SK-N-SH treated with all-trans-retinoic acid at 6 μM for 48 hours (cell line): ENCODE data around the gene NBEA.
"Not testable (repeated sequence)": the region's sequence is repeated elsewhere in the genome, so short reads cannot be mapped to it uniquely, and the experiment has no call there.

ENCODE experiments used
- ATAC-seq: fragments of 200-7000 bp; cut with Tn5 transposase; 3 replicates; pipeline ENCODE4 v1.9.1; 2020; ENCODE audit warnings: mild to moderate bottlenecking, moderate library complexity
- ARNTL ChIP-seq: fragments of 450-650 bp; formaldehyde crosslinking; IDR thresholded peaks from 2 replicates; pipeline ENCODE4 v1.5.0; 2020; ENCODE audit warnings: low read depth, mild to moderate bottlenecking, moderate library complexity, borderline replicate concordance
- CREB5 ChIP-seq: fragments of 250-450 bp; sonication (Bioruptor Pico); IDR thresholded peaks from 2 replicates; pipeline ENCODE4 v1.5.1; 2020; ENCODE audit warnings: low read depth, mild to moderate bottlenecking, moderate library complexity
- CSDC2 ChIP-seq: fragments of 250-450 bp; sonication (Bioruptor Pico); IDR thresholded peaks from 2 replicates; pipeline ENCODE4 v1.5.0; 2020; ENCODE audit warnings: mild to moderate bottlenecking, moderate library complexity
- CSRNP3 ChIP-seq: fragments of 250-450 bp; sonication (Bioruptor Pico); IDR thresholded peaks from 2 replicates; pipeline ENCODE4 v1.5.1; 2021; ENCODE audit warnings: mild to moderate bottlenecking, moderate library complexity
- GLIS3 ChIP-seq: fragments of 250-450 bp; sonication (Bioruptor Pico); IDR thresholded peaks from 2 replicates; pipeline ENCODE4 v1.5.0; 2020; ENCODE audit warnings: mild to moderate bottlenecking, moderate library complexity
- ISL1 ChIP-seq: fragments of 250-450 bp; sonication (Bioruptor Pico); IDR thresholded peaks from 2 replicates; pipeline ENCODE4 v2.1.2; 2022; ENCODE audit warnings: mild to moderate bottlenecking, moderate library complexity
- OSR1 ChIP-seq: fragments of 250-450 bp; sonication (Bioruptor Pico); IDR thresholded peaks from 2 replicates; pipeline ENCODE4 v1.8.0; 2022; ENCODE audit warnings: moderate library complexity, mild to moderate bottlenecking, inconsistent platforms
- PPARA ChIP-seq: fragments of 250-450 bp; sonication (Bioruptor Pico); IDR thresholded peaks from 2 replicates; pipeline ENCODE4 v1.5.0; 2020; ENCODE audit warnings: mild to moderate bottlenecking, borderline replicate concordance
- RARB ChIP-seq: fragments of 250-450 bp; sonication (Bioruptor Pico); IDR thresholded peaks from 2 replicates; pipeline ENCODE4 v1.8.0; 2021; ENCODE audit warnings: mild to moderate bottlenecking, moderate library complexity
- SNAI2 ChIP-seq: fragments of 250-450 bp; sonication (Bioruptor Pico); IDR thresholded peaks from 2 replicates; pipeline ENCODE4 v1.5.0; 2020; ENCODE audit warnings: mild to moderate bottlenecking, moderate library complexity
- TCF4 ChIP-seq: fragments of 250-450 bp; sonication (Bioruptor Pico); IDR thresholded peaks from 2 replicates; pipeline ENCODE4 v1.8.0; 2021; ENCODE audit warnings: mild to moderate bottlenecking, moderate library complexity, borderline replicate concordance
- TOX ChIP-seq: fragments of 250-450 bp; sonication (Bioruptor Pico); IDR thresholded peaks from 2 replicates; pipeline ENCODE4 v1.8.0; 2021; ENCODE audit warnings: mild to moderate bottlenecking, moderate library complexity, borderline replicate concordance
- ZC3H10 ChIP-seq: fragments of 250-450 bp; sonication (Bioruptor Pico); IDR thresholded peaks from 2 replicates; pipeline ENCODE4 v1.5.1; 2021; ENCODE audit warnings: mild to moderate bottlenecking, moderate library complexity
- ZFP3 ChIP-seq: fragments of 250-450 bp; sonication (Bioruptor Pico); IDR thresholded peaks from 2 replicates; pipeline ENCODE4 v1.5.0; 2020; ENCODE audit warnings: mild to moderate bottlenecking, moderate library complexity
- TF ChIP-seq, protein P1 (sequence below): fragments of 250-450 bp; sonication (Bioruptor Pico); IDR thresholded peaks from 2 replicates; pipeline ENCODE4 v1.5.0; 2020; ENCODE audit warnings: mild to moderate bottlenecking, moderate library complexity
- TF ChIP-seq, protein P2 (sequence below): fragments of 250-450 bp; sonication (Bioruptor Pico); IDR thresholded peaks from 2 replicates; pipeline ENCODE4 v1.8.0; 2021; ENCODE audit warnings: low read depth, mild to moderate bottlenecking, moderate library complexity, borderline replicate concordance

NBEA gene

DNA sequence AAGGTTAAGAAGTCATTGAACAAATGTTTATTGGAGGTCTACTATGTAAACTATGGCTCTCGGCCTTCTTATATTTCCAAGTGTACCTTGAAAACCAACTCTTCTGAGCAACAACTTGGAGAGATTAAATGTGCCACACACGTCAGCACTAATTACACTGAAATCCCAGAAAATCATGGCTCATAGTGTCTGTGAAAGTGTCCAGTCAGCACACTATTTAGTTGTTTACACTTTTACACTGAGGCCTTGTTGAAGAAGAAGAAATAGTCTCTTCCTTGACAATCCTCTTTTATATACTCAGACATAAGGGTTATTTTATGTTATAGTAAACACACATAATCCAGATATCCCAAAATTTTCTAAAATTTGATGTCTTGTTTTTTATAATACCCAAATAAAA is 30.9 kb upstream of the NBEA start:
- ATAC-seq: no peak
- no peak for TF ChIP-seq TCF4 (CRISPR knock-in tag)
- no peak for TF ChIP-seq CSRNP3 (CRISPR knock-in tag)
- no peak for TF ChIP-seq ZFP3 (CRISPR knock-in tag)
- TF ChIP-seq OSR1 (CRISPR knock-in tag): no peak
- TF ChIP-seq CSDC2: no peak
- TF ChIP-seq CREB5 (CRISPR knock-in tag): no peak
- no peak for TF ChIP-seq ISL1
- TF ChIP-seq, protein P1, sequence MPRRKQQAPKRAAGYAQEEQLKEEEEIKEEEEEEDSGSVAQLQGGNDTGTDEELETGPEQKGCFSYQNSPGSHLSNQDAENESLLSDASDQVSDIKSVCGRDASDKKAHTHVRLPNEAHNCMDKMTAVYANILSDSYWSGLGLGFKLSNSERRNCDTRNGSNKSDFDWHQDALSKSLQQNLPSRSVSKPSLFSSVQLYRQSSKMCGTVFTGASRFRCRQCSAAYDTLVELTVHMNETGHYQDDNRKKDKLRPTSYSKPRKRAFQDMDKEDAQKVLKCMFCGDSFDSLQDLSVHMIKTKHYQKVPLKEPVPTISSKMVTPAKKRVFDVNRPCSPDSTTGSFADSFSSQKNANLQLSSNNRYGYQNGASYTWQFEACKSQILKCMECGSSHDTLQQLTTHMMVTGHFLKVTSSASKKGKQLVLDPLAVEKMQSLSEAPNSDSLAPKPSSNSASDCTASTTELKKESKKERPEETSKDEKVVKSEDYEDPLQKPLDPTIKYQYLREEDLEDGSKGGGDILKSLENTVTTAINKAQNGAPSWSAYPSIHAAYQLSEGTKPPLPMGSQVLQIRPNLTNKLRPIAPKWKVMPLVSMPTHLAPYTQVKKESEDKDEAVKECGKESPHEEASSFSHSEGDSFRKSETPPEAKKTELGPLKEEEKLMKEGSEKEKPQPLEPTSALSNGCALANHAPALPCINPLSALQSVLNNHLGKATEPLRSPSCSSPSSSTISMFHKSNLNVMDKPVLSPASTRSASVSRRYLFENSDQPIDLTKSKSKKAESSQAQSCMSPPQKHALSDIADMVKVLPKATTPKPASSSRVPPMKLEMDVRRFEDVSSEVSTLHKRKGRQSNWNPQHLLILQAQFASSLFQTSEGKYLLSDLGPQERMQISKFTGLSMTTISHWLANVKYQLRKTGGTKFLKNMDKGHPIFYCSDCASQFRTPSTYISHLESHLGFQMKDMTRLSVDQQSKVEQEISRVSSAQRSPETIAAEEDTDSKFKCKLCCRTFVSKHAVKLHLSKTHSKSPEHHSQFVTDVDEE (CRISPR knock-in tag): no peak
- TF ChIP-seq, protein P2, sequence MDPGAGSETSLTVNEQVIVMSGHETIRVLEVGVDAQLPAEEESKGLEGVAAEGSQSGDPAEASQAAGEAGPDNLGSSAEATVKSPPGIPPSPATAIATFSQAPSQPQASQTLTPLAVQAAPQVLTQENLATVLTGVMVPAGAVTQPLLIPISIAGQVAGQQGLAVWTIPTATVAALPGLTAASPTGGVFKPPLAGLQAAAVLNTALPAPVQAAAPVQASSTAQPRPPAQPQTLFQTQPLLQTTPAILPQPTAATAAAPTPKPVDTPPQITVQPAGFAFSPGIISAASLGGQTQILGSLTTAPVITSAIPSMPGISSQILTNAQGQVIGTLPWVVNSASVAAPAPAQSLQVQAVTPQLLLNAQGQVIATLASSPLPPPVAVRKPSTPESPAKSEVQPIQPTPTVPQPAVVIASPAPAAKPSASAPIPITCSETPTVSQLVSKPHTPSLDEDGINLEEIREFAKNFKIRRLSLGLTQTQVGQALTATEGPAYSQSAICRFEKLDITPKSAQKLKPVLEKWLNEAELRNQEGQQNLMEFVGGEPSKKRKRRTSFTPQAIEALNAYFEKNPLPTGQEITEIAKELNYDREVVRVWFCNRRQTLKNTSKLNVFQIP: no peak

DNA sequence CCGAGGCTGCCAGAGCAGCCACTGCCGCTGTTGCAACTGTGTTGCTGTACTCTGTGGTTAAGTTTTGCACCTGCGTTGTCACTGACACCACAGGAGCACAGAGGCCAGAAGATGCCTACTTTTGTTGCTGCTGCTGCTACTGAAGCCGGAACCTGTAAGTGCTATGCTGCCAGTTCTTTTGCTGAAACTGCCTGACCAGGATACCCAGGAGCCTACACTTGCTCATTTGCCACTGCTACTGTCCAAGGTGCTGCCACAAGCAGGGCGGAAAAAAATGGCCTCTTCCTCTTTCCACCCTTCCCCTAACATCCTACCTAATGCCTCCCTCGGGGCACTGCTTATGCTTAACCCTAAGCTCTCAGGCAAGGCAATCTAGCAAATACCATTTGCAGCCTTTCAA is 29.0 kb upstream of the NBEA start:
- ATAC-seq: peak; percentile 66; the same call in 2 of the 3 replicates
- TF ChIP-seq ARNTL (CRISPR knock-in tag) (no peak), ZFP3 (CRISPR knock-in tag) (no peak), TOX (CRISPR knock-in tag) (no peak), PPARA (CRISPR knock-in tag) (no peak)
- TF ChIP-seq, protein P1 (CRISPR knock-in tag): no peak

DNA sequence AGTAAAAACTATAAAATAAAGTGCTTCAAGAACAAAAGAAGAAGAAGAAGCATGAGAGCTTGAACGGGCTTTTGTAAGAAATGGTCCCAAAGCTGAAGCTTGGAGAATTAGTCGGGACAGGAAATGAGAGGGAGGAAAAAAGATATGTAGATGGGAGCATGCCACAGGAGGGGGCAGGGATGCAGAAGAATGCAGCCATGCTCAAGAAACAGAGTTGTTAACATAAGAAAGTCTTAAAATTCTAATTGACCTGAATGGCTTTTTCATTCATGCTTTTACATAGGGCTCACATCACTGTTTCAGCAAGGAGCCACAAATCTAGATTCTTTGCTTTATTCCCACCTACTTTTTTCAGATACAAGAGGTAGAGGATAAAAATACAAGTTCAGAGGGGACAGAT is 27.7 kb upstream of the NBEA start:
- ATAC-seq: no peak
- TF ChIP-seq TCF4 (CRISPR knock-in tag): no peak
- TF ChIP-seq RARB (CRISPR knock-in tag): no peak
- TF ChIP-seq CREB5 (CRISPR knock-in tag): no peak
- TF ChIP-seq GLIS3 (CRISPR knock-in tag): no peak
- no peak for TF ChIP-seq ZC3H10 (CRISPR knock-in tag)
- no peak for TF ChIP-seq PPARA (CRISPR knock-in tag)
- TF ChIP-seq, all 23 proteins: peak for 0

DNA sequence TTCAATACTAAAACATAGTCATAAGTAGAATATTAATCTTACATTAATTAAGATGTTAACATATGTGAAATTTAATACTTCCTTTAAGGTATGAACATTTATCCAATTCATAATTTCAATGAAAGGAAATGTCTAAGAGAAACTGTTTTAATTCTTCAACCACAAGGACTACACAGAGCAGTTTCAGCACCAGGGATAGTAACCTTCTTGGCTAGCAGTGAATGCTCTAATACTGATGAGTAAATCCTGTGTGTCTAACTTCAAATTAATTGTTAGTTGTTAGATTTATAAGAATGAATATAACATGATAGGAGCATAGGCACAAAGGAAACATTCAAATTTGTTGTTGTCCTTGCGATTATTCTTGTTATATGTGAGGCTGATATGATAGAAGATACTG is 15.6 kb upstream of the NBEA start:
- ATAC-seq: peak; percentile 35; the same call in 1 of the 3 replicates
- no peak for TF ChIP-seq ISL1
- TF ChIP-seq SNAI2 (CRISPR knock-in tag): 0 out of 2 replicates have a peak, but pooled peaks have one; percentile 46

GRCh38 chr13:34928676-34929075 is 13.4 kb upstream of the NBEA start:
- not testable (repeated sequence) for ATAC-seq
